ENCODE data around the gene DEAF1.
A peak's percentile ranks its signal among the peaks of the same experiment; 100 is the strongest.

Gene DEAF1

DNA sequence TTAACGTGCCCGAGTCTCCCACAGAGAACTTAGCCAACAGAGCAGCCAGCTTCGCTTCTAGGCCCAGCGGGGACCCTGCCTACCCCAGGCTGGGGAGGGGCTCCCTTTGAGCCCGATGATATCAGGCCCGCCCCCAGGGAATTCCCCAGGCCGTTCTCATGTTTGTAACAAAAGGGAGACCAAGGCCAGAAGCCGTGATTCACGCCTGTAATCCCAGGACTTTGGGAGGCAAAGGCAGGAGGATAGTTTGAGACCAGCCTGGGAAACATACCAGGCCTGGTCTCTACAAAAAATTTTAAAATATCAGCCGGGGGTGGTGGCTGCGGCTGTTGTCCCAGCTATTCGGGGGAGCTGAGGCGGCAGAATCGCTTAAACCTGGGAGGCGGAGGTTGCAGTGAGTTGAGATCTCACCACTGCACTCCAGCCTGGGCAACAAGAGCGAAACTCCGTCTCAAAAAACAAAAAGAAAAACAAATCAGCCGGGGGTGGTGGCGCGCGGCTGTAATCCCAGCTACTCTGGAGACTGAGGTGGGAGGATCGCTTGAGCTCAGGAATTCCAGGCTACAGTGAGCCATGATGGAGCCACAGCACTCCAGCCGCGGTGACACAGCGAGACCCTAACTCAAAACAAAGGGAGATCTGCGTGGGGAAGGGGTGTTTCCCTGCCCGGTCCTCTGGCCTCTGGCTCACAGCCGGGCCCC is 56.2 kb downstream of the DEAF1 start:
- Mint-ChIP-seq H3K4me1 (peaks cover 14% of the 10 kb centered on the region), H3K9me3 (no peaks in the 10 kb centered on the region), H3K27ac (no peak overlapping the region), H3K36me3 (no peaks in the 10 kb centered on the region), H3K4me3 (peak overlapping the region; percentile 36), H3K27me3 (peaks cover 42% of the 10 kb centered on the region)
- ATAC-seq = no peak

DNA sequence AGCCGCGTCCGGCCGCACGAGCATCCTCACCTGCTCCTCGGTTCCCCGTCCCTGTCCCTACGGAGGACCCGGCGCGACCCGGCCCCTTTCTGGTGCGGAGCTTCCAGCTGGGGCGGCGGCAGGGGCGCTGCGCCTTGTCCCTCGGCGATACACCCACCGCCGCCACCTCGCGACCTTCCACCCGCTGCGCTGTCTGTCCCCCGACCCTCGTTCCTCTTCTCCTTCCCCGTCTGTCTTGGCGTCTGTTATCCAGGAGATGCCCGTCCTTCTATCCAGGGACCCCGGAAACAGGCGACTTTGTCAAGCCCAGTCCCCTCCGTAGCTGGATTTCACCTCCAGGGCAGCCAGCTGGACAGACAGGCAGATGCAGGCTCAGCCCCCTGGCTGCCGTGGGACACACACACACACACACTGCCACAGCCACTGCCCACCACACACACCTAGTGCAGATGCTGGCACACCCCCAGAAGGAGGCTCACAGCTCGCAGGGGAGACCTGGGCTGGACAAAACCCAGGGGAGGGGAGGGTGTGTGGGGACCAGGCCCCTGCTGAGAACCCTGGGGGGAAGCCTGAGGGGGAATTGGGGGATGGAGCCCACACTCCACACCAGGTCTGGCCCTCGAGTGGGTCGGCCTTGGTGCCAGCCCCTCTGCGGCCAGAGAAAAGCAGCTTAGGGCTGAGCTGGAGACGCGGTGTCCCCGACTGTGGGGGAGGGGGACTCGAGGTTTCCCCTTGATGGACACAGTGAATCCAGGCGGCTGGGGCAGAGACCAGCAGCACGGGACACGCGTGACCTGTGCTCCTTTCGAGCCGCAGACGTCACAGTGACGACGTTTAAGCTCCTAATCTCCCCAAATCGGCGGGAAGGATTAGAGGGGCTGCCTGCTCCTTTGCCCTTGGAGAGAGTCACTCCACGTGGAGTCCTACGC is 57.2 kb downstream of the DEAF1 start:
- H3K36me3 Mint-ChIP-seq = no peaks in the 10 kb centered on the region
- peaks cover 14% of the 10 kb centered on the region for H3K4me1 Mint-ChIP-seq
- H3K9me3 Mint-ChIP-seq = no peaks in the 10 kb centered on the region
- H3K27ac Mint-ChIP-seq = no peak overlapping the region
- H3K4me3 Mint-ChIP-seq = peak overlapping the region; percentile 30
- peaks cover 42% of the 10 kb centered on the region for H3K27me3 Mint-ChIP-seq
- ATAC-seq = no peak

DNA sequence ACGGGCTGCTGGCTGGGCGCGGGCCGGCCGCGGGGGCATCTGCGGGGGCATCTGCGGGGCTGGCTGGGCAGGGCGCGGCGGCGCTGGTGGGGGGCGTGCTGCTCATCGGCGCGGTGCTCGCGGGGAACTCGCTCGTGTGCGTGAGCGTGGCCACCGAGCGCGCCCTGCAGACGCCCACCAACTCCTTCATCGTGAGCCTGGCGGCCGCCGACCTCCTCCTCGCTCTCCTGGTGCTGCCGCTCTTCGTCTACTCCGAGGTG is 57.8 kb downstream of the DEAF1 start:
- ATAC-seq = no peak
- Mint-ChIP-seq H3K36me3 (no peaks in the 10 kb centered on the region), H3K27me3 (peaks cover 42% of the 10 kb centered on the region), H3K27ac (no peak overlapping the region), H3K9me3 (no peaks in the 10 kb centered on the region), H3K4me1 (peaks cover 14% of the 10 kb centered on the region), H3K4me3 (peak overlapping the region; percentile 30)

DNA sequence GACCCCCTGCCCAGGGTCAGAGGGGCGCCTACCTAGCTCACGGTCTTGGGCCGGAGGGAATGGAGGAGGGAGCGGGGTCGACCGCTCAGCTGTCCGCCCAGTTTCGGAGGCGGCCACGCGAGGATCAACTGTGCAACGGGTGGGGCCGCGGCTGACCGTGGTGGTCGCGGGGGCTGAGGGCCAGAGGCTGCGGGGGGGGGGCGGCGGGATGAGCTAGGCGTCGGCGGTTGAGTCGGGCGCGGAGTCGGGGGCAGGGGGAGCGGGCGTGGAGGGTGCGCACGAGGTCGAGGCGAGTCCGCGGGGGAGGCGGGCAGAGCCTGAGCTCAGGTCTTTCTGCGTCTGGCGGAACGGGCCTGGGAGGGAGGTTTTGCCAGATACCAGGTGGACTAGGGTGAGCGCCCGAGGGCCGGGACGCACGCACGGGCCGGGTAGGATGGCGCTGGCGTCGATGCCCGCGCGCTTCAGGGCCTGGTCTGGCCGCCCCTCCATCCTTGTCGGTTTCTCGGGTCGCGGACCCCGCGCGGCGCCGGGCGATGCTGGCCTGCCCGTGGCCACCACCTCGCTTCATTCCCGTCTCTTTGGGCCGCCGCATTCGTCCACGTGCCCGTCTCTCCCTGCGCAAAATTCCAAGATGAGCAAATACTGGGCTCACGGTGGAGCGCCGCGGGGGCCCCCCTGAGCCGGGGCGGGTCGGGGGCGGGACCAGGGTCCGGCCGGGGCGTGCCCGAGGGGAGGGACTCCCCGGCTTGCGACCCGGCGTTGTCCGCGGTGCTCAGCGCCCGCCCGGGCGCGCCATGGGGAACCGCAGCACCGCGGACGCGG is 58.3 kb downstream of the DEAF1 start, which contains the start of gene DRD4:
TSS of gene DRD4 (plus strand) at position 759 of the 822 bp plus-strand sequence. CDS start at position 795, 36 bp downstream.
- H3K4me3 Mint-ChIP-seq = peak within 1 kb of the TSS; percentile 30
- no peak within 1 kb of the TSS for H3K27ac Mint-ChIP-seq
- ATAC-seq = peak; percentile 59
- H3K9me3 Mint-ChIP-seq = no peaks in the 10 kb centered on the region
- H3K36me3 Mint-ChIP-seq = no peaks in the 10 kb centered on the region
- peaks cover 14% of the 10 kb centered on the region for H3K4me1 Mint-ChIP-seq
- peaks cover 42% of the 10 kb centered on the region for H3K27me3 Mint-ChIP-seq

DNA sequence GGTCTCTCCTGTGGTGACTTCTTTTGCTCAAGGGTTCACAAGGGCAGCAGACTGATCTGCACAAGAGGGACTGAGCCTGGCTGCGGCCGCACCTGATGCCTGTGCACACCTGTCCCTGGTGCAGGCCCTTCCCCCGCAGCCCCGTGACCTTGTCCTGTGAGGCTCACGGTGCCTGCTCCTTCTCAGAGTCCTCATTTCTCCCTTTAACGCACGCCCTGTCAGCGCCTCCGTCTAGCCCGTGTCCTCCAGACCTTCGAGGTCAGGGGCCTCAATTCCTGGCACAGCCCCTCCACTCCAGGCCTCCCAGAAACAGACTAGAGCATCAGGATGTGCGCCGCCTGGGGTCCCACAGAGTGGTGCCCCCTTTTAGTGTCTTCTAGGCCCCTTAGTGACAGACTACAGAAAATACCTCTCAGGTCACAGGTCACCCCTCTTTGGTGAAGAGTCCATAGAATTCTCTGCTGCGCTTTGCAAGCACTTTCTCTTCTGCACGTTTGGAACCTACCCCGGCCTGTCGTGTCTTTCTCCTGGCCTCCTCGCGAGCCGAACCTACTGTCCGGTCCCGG is 59.0 kb downstream of the DEAF1 start:
- H3K4me1 Mint-ChIP-seq = peaks cover 14% of the 10 kb centered on the region
- H3K9me3 Mint-ChIP-seq = no peaks in the 10 kb centered on the region
- H3K4me3 Mint-ChIP-seq = no peak overlapping the region
- no peak for ATAC-seq
- no peaks in the 10 kb centered on the region for H3K36me3 Mint-ChIP-seq
- no peak overlapping the region for H3K27ac Mint-ChIP-seq
- H3K27me3 Mint-ChIP-seq = peaks cover 42% of the 10 kb centered on the region

DNA sequence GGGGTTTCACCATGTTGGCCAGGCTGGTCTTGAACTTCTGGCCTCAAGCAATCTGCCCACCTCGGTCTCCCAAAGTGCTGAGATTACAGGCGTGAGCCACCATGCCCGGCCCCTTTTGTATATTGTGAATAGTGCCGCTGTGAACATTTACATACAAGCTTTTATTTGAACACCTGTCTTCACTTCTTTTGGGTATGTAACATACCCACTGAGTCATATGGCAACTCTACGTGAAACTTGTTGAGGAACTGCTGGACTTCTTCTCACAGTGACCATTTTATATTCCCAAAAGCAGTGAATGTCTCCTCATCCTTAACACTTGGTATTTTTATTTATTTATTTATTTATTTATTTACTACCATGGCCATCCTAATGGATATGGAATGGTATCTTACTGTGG is 64.2 kb downstream of the DEAF1 start:
- no peak for ATAC-seq
- peaks cover 25% of the 10 kb centered on the region for H3K27me3 Mint-ChIP-seq
- no peak overlapping the region for H3K27ac Mint-ChIP-seq
- no peak overlapping the region for H3K4me3 Mint-ChIP-seq
- H3K4me1 Mint-ChIP-seq = peaks cover 26% of the 10 kb centered on the region
- peaks cover 3% of the 10 kb centered on the region for H3K9me3 Mint-ChIP-seq
- H3K36me3 Mint-ChIP-seq = peaks cover 7% of the 10 kb centered on the region

DNA sequence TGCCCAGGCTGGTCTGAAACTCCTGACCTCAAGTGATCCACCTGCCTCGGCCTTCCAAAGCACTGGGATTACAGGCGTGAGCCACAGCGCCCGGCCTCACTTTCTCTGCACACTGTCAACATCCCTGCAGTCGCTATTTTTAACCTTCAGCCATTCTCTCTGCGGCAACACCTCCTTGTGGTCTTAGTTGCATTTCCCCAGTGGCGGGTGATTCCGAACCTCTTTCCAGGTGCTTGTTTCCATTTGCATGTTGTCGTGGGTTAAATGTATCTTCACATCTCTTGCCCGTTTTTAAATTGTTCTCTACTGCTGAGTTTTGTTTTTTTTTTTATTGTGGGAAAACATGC is 65.8 kb downstream of the DEAF1 start:
- ATAC-seq = no peak
- Mint-ChIP-seq H3K4me1 (peaks cover 26% of the 10 kb centered on the region), H3K4me3 (peak overlapping the region; percentile 68), H3K36me3 (peaks cover 7% of the 10 kb centered on the region), H3K9me3 (peaks cover 3% of the 10 kb centered on the region), H3K27me3 (peaks cover 30% of the 10 kb centered on the region), H3K27ac (peak overlapping the region; percentile 71)

DNA sequence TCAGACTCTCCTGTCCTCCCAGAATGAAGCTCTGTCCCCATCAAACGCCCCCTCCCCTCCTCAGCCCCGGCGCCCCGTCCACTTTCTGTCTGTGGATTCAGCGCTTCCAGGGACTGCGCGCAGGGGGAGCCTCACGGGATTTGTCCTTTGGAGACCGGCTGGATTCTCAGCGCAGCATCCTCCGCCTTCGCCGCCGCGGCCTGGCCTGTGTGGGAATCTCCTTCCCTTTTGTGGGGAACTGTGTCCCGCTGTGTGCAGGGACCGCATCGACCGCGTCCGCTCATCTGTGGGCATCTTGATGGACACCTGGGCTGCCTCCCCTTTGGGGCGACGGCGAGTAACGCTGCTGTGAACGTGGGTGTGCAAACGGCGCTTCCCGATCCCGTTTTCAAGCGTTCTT is 67.0 kb downstream of the DEAF1 start:
- peaks cover 38% of the 10 kb centered on the region for H3K27me3 Mint-ChIP-seq
- ATAC-seq = no peak
- peaks cover 13% of the 10 kb centered on the region for H3K36me3 Mint-ChIP-seq
- H3K4me1 Mint-ChIP-seq = peaks cover 26% of the 10 kb centered on the region
- H3K4me3 Mint-ChIP-seq = peak overlapping the region; percentile 68
- H3K27ac Mint-ChIP-seq = no peak overlapping the region
- peaks cover 3% of the 10 kb centered on the region for H3K9me3 Mint-ChIP-seq

DNA sequence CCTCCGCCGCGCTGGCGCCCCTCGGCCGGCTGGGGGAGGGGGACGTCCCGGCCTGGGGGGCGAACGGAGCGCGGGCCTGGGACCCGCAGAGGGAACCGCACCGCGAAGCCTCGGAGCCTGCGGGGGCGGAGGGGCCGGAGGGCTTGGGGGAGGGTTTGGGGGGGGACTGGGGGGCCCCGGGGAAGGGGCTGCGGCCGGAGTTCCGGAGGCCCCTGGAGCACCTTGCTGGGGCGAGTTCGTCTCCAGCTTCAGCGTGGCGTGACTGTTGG is 67.8 kb downstream of the DEAF1 start:
- ATAC-seq = no peak
- Mint-ChIP-seq H3K4me3 (no peak overlapping the region), H3K9me3 (peaks cover 3% of the 10 kb centered on the region), H3K36me3 (peaks cover 21% of the 10 kb centered on the region), H3K27ac (no peak overlapping the region), H3K27me3 (peaks cover 41% of the 10 kb centered on the region), H3K4me1 (peaks cover 26% of the 10 kb centered on the region)

DNA sequence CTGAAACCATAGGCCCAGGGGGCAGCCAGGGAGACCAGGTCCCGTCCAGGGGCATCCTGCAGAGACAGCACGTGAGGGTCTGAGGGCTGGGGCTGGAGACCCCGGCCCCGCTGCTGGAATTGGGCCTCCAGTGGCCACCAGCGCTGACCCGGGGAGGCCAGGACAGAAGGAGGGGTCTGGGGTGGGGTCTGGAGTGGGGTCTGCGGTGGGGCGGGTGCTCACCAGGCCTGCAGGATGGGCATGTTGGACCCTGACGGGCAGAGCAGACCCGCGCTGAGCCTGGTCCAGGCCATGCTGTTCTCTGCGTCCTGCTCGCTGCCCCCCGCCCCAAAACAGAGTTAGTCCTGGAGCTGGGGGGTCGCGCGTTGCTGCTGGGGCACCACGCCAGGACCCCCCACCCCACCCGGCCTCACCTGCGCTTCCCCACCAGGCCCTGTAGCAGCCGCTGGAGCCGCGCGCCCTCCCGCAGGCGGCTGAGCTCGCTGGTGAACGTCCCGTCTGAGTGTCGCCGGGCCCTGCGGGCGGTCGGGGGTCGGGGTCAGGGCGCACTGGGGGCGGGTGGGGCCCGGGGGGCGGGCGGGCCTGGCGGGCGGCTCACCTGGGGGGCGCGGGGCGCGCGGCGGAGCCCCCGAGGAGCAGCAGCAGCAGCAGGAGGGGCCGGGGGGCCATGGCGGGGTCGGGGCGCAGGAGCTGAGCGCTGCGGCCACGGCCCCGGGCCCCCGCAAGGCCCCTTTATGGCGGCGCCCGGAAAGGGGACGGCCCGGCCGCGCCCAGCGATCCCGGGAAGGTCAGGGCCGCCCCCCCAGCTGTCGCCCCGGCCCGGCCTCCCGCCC is 68.3 kb downstream of the DEAF1 start, which contains the start of gene SCT:
TSS of gene SCT (minus strand) at position 707 of the 833 bp plus-strand sequence. CDS start at position 669, 38 bp downstream.
- Mint-ChIP-seq H3K36me3 (peaks cover 26% of the 10 kb centered on the region), H3K27ac (no peak within 1 kb of the TSS), H3K4me3 (no peak within 1 kb of the TSS), H3K27me3 (peaks cover 41% of the 10 kb centered on the region), H3K4me1 (peaks cover 26% of the 10 kb centered on the region), H3K9me3 (peaks cover 3% of the 10 kb centered on the region)
- ATAC-seq = peak; percentile 6

DNA sequence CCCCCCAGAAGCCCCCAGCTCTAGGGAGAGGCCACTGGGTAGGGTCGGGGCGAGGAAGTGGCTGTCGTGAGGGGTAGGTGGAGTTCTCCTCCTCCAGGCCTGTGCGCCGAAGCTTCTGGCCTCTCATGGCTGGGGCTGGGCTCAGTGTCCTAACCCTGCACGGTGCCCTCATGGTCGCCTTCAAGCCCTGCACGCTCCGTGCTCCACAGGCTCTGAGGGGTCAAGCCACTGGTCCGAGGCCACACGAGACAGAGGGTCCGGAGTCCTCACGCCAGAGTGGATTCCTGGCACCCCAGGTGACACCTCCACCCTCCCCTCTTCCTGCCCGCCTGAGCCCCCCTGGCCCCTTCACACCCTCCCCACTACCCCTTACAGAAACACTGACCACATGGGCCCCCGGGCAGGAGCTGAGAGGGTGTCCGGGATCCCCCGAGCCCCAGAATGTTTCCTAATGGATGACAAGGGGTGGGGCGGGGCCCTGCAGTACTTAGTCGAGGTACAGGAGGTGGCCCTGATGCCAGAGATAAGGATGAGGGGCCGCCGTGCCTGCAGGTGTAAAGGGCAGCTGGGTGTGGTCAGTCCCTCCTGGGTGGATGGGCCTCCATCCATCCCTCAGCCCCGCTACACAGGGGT is 69.3 kb downstream of the DEAF1 start:
- Mint-ChIP-seq H3K36me3 (peaks cover 26% of the 10 kb centered on the region), H3K27me3 (peaks cover 41% of the 10 kb centered on the region), H3K9me3 (peaks cover 3% of the 10 kb centered on the region), H3K4me1 (peaks cover 26% of the 10 kb centered on the region), H3K4me3 (no peak overlapping the region), H3K27ac (no peak overlapping the region)
- ATAC-seq = no peak

DNA sequence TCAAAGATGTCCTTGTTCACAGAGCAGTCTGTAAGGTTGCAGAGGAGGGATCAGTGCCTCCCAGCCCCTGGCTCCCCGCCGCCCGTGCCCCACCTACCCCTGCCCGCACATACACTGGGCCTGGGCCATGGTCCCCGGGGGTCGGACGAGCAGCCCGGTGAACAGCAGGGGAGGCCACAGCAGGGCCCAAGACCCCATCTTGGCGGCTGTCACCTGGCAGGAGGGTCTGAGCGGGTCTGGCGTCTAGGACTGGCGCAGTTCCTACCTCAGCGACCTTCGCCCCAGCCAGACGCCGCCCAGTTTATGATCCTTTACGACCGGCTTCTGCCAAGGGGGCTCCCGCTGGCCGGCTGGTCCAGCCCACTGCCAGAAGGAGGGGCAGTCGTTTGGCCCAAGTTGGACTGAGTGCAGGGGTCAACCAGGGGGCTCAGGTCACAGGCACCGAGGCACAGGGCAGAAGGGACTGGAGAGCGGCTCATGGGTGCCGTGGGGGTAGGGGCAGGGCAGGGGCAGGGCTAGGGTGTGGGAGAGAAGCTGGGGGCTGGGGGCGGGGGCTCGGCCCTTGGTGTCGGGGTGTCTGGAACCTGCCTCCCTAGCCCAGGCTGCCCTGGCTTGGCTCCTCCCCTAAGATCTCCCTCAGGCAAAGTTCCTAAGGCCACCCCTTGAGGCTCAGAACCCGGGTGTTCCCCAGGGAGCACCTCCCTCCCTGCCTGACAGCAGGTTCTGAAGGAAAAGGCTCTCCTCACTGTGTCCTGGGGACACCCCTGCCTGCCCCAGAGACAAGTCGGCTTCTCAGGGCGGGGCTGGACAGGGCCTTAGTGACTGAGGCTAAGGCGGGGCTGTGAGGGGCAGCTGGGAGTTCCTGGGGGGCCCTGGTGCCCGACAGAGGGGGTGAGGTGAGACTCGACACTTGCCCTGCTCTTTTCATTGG is 70.1 kb downstream of the DEAF1 start, which contains the start of gene CDHR5:
TSS of gene CDHR5 (minus strand) at position 251 of the 931 bp plus-strand sequence. CDS start at position 198, 53 bp downstream.
- Mint-ChIP-seq H3K9me3 (peaks cover 3% of the 10 kb centered on the region), H3K36me3 (peaks cover 26% of the 10 kb centered on the region), H3K27ac (no peak within 1 kb of the TSS), H3K4me1 (peaks cover 26% of the 10 kb centered on the region), H3K4me3 (no peak within 1 kb of the TSS), H3K27me3 (peaks cover 41% of the 10 kb centered on the region)
- ATAC-seq = no peak

DNA sequence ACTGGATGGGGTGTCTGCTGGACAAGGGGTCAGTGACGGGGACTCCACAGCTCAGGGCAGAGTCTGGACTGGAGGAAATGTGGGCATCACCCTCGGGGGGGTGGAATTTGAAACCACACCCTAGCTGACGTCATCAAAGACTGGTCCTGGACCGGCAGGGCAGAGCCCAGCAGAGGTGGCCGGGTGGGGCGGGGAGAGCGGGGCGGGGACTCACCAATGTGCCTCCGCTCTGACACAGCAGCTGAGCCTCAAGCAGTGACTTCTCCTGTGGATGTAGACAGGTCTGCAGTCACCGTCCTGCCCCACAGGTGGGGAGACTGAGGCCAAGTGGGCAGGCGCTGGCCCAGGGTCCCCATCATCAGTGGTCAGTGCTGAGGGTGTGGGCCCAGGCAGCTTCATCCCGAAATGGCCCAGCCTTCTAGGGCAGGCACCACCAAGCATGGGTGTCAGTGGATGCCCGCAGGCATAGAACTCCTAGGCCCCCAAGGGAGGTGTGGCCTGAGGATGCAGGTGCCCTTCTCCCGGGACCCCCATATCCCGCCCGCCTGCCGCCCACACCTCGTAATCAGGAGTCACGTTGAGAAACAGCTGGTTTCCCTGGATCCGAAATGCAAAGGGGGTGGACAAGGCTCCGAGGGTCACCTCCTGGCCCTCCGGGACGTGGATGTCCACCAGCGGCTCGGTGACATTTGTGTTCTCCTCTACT is 70.9 kb downstream of the DEAF1 start:
- Mint-ChIP-seq H3K27ac (no peak overlapping the region), H3K4me3 (no peak overlapping the region), H3K36me3 (peaks cover 26% of the 10 kb centered on the region), H3K9me3 (peaks cover 3% of the 10 kb centered on the region), H3K27me3 (peaks cover 39% of the 10 kb centered on the region), H3K4me1 (peaks cover 21% of the 10 kb centered on the region)
- ATAC-seq = no peak
